Brain microvascular endothelial cell (primary cell): ENCODE measurements around the gene GLYR1.

Experiments
- DNase-seq: peaks from one replicate; pipeline ENCODE4 v3.0.0-alpha.2; 2020
- H3K27ac ChIP-seq: fragments of 250-450 bp; sonication (Bioruptor Pico); 2 replicates; pipeline ENCODE4 v1.5.1; 2020; ENCODE audit warnings: mild to moderate bottlenecking, moderate library complexity
- H3K27me3 ChIP-seq: fragments of 250-450 bp; sonication (Bioruptor Pico); replicated peaks from 2 replicates; pipeline ENCODE4 v1.5.1; 2020; ENCODE audit warnings: mild to moderate bottlenecking
- H3K36me3 ChIP-seq: fragments of 250-450 bp; sonication (Bioruptor Pico); replicated peaks from 2 replicates; pipeline ENCODE4 v1.5.1; 2020; ENCODE audit warnings: mild to moderate bottlenecking
- H3K4me3 ChIP-seq: 2 replicates; pipeline ENCODE4 v1.5.1; 2011; ENCODE audit warnings: low read depth, mild to moderate bottlenecking, control low read depth, low read length, moderate library complexity
- in situ Hi-C: cut with HindIII; loops from 2 replicates; pipeline ENCODE4 v1.10.0; 2017; ENCODE audit warnings: low sequenced_read_pairs, low pct_ligation_motif_present
- TF ChIP-seq, protein P1 (sequence below): IDR thresholded peaks from 2 replicates; pipeline ENCODE4 v1.5.1; 2011; ENCODE audit warnings: low read depth, mild to moderate bottlenecking, moderate library complexity, low read length, control low read depth, inconsistent platforms; ENCODE audit errors: missing control alignments

The GLYR1 gene

GRCh38 chr16:4852221-4852872 lies 5.3 kb upstream of the GLYR1 start:
- in situ Hi-C loops = no loop called here
- peaks cover 25% of the 10 kb centered on the region for H3K36me3 ChIP-seq
- H3K4me3 ChIP-seq = no peak overlapping the region
- DNase-seq = peak; percentile 39
- TF ChIP-seq, protein P1, sequence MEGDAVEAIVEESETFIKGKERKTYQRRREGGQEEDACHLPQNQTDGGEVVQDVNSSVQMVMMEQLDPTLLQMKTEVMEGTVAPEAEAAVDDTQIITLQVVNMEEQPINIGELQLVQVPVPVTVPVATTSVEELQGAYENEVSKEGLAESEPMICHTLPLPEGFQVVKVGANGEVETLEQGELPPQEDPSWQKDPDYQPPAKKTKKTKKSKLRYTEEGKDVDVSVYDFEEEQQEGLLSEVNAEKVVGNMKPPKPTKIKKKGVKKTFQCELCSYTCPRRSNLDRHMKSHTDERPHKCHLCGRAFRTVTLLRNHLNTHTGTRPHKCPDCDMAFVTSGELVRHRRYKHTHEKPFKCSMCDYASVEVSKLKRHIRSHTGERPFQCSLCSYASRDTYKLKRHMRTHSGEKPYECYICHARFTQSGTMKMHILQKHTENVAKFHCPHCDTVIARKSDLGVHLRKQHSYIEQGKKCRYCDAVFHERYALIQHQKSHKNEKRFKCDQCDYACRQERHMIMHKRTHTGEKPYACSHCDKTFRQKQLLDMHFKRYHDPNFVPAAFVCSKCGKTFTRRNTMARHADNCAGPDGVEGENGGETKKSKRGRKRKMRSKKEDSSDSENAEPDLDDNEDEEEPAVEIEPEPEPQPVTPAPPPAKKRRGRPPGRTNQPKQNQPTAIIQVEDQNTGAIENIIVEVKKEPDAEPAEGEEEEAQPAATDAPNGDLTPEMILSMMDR = no peak
- H3K27me3 ChIP-seq = no peaks in the 10 kb centered on the region
- H3K27ac ChIP-seq = peak overlapping the region; percentile 57

DNA sequence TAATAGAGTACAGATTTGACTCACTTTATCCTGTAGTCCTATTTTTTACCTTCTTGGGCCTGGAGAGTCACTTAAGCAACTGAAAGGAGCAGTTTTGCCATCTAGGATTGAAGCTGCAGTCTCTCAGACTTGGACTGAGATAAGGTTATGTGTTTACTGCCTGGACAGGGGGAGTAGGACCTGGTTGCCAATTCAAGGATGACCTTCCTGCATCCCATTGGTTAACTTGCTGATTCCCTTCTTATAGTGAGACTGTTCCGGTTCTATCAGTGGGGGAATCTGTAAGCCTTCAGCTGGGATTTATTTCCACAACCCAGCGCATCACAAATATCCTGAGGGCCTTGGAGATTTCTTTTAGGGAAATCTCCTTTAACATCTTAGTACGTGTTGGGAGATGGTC lies 3.1 kb upstream of the GLYR1 start:
- Histone ChIP-seq H3K36me3 (peaks cover 13% of the 10 kb centered on the region), H3K4me3 (peak overlapping the region; percentile 3), H3K27me3 (no peaks in the 10 kb centered on the region), H3K27ac (no peak overlapping the region)
- TF ChIP-seq, protein P1 = no peak
- no peak for DNase-seq
- in situ Hi-C loops = no loop called here

GRCh38 chr16:4847774-4848587 lies 893 bp upstream of the GLYR1 start:
- TF ChIP-seq, protein P1 = no peak
- peak; percentile 48 for DNase-seq
- H3K27ac ChIP-seq = peak overlapping the region; percentile 89
- in situ Hi-C loops = no loop called here
- no peaks in the 10 kb centered on the region for H3K27me3 ChIP-seq
- H3K36me3 ChIP-seq = peaks cover 14% of the 10 kb centered on the region
- H3K4me3 ChIP-seq = peak overlapping the region; percentile 84

- in situ Hi-C loops = no loop called here
- TF ChIP-seq, protein P1 = no peak
Observed at GRCh38 chr16:4846503-4846900, 586 bp downstream of the GLYR1 start.

DNA sequence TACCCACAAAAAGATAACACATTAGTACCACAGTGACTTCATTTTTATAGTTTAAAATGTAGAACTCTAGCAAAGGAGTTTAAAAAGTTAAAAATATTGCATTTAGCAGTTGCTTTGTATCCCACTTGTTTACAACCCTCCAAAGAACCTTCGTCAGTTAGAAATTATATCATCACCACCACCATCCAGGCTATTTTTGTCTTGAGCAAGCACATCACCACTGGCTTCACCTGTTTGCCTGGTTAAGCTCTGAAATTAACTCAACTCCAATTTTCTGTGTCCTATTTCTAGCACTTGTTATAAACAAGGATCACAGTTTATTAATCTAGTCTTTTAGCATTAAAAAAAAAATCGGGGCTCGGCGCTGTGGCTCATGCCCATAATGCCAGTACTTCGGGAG lies 6.1 kb downstream of the GLYR1 start:
- H3K27me3 ChIP-seq = no peaks in the 10 kb centered on the region
- in situ Hi-C loops = no loop called here
- peaks cover 64% of the 10 kb centered on the region for H3K36me3 ChIP-seq
- no peak overlapping the region for H3K4me3 ChIP-seq
- no peak overlapping the region for H3K27ac ChIP-seq
- no peak for DNase-seq
- TF ChIP-seq, protein P1 = no peak

More at GRCh38 chr16:4846503-4846900, 586 bp downstream of the GLYR1 start:
- peak; percentile 64 for DNase-seq
- H3K4me3 ChIP-seq = peak overlapping the region; percentile 84
- H3K27ac ChIP-seq = peak overlapping the region; percentile 89
- H3K36me3 ChIP-seq = peaks cover 27% of the 10 kb centered on the region
- no peaks in the 10 kb centered on the region for H3K27me3 ChIP-seq
